Neural cell (in vitro differentiated cells): ENCODE measurements around the gene UBXN2A.

Experiments used
- TAF1 ChIP-seq: IDR thresholded peaks from 2 replicates; pipeline ENCODE4 v1.6.1; 2012; ENCODE audit warnings: low read depth
- TF ChIP-seq, protein P1 (sequence below): fragments of 450-650 bp; IDR thresholded peaks from 2 replicates; pipeline ENCODE4 v1.5.1; 2014; ENCODE audit warnings: antibody characterized with exemption, mild to moderate bottlenecking, moderate library complexity; ENCODE audit not compliant: poor library complexity, severe bottlenecking

DNA sequence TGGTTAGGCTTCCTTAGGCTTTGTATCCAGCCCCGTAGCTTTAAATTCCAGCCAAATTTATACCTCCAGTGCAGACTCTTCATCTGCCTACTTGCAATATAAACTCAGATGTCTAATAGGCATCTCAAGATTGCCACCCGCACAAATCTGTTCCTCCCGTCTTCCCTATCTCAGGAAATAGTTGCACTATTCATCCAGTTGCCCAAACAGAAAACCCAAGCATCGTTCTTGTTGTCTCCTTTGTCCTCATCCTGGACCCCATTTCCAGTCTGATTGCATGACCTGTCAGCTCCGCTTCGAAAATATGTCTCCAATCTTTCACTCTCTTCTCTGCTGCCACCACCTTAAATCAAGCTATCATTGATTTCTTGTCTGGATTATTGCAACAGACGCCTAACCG is 111.6 kb downstream of the UBXN2A start:
- TF ChIP-seq, protein P1, sequence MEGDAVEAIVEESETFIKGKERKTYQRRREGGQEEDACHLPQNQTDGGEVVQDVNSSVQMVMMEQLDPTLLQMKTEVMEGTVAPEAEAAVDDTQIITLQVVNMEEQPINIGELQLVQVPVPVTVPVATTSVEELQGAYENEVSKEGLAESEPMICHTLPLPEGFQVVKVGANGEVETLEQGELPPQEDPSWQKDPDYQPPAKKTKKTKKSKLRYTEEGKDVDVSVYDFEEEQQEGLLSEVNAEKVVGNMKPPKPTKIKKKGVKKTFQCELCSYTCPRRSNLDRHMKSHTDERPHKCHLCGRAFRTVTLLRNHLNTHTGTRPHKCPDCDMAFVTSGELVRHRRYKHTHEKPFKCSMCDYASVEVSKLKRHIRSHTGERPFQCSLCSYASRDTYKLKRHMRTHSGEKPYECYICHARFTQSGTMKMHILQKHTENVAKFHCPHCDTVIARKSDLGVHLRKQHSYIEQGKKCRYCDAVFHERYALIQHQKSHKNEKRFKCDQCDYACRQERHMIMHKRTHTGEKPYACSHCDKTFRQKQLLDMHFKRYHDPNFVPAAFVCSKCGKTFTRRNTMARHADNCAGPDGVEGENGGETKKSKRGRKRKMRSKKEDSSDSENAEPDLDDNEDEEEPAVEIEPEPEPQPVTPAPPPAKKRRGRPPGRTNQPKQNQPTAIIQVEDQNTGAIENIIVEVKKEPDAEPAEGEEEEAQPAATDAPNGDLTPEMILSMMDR, result no peak
- TF ChIP-seq TAF1, result no peak
